Heart left ventricle (tissue), 13 donors: ENCODE results near the gene RHO.

ENCODE experiments used
- POLR2A ChIP-seq, 2 donors: fragments of 450-650 bp; IDR thresholded peaks; one replicate each; pipeline ENCODE4 v1.6.1; 2017; ENCODE audit warnings: antibody characterized with exemption in 2 of 2, mild to moderate bottlenecking in 2 of 2, moderate library complexity in 2 of 2
- TF ChIP-seq, protein P1 (sequence below), 12 donors: fragments of 200-600 bp; sonication (generic) in 4 of 12; IDR thresholded peaks; one replicate each; pipeline versions ENCODE4 v1.5.0 to v1.8.0; 2018 to 2022; ENCODE audit warnings: antibody characterized with exemption in 12 of 12, mild to moderate bottlenecking in 5 of 12
- donor health status: ischemic (EF 13 %, LVEDD 7.1; RV severe dilation, severe dysfunction).
- donor health status: DM: no; HTN: yes; CAD: no.
- donor health status: DM: no; HTN: no; CAD: no.
- donor health status: ischemic (EF 25% LVEDD 6.9; RV normal size, moderate dysfunction).
- donor health status: ischemic (EF 25% LVEDD 5.7; RV mildly dilated, moderate dysfunction).
- donor health status: ischemic (EF 35%, LVEDD 5.7; RV mildly dilated, moderate dysfunction).
- donor health status: nonischemic (EF 11% LVEDD 7.7; RV severe dilation, severe dysfunction).
- donor health status: DM: yes; HTN: yes; CAD: no.
- donor health status: PGD.
- donor health status: ischemic (EF 29% LVEDD 5.4; RV normal size, mild dysfunction).
- donor health status: nonischemic (EF 23%, LVEDD 6.1; RV moderate dilation, normal function).

DNA sequence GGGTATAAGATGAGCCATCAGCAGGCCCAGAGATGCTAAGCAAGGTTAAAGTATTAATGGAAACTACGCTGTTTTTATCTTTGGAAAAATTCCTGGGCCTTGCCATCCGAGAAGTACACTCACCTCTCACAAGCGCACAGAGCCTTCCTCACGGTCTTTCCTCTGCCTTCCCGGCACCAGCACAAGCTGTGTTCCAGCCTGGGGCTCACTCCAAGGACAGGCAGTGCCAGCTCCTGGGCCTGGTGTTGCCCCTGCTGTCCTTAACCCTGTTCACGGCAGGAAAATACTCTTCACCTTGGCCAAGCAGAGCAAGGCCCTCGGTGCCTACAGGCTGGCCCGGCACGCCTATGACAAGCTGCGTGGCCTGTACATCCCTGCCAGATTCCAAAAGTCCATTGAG is 14.3 kb upstream of the RHO start:
- TF ChIP-seq, protein P1, sequence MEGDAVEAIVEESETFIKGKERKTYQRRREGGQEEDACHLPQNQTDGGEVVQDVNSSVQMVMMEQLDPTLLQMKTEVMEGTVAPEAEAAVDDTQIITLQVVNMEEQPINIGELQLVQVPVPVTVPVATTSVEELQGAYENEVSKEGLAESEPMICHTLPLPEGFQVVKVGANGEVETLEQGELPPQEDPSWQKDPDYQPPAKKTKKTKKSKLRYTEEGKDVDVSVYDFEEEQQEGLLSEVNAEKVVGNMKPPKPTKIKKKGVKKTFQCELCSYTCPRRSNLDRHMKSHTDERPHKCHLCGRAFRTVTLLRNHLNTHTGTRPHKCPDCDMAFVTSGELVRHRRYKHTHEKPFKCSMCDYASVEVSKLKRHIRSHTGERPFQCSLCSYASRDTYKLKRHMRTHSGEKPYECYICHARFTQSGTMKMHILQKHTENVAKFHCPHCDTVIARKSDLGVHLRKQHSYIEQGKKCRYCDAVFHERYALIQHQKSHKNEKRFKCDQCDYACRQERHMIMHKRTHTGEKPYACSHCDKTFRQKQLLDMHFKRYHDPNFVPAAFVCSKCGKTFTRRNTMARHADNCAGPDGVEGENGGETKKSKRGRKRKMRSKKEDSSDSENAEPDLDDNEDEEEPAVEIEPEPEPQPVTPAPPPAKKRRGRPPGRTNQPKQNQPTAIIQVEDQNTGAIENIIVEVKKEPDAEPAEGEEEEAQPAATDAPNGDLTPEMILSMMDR (IDR thresholded peaks at IDR 0.05) = no peak
- TF ChIP-seq POLR2A (IDR thresholded peaks at IDR 0.05) = no peak
